B cell (primary cell): ENCODE results near the gene AP2M1. TPM values are rescaled to one million over a fixed set of nuclear protein-coding genes. Genes with fewer than 3 reads are reported as not detected.
A peak's percentile ranks its signal among the peaks of the same experiment; 100 is the strongest.

ENCODE experiments used
- ATAC-seq: fragments of 200-7000 bp; cut with Tn5 transposase; one replicate; pipeline ENCODE4 v1.10.0; 2021; ENCODE audit warnings: low read depth, mild to moderate bottlenecking, moderate number of reproducible peaks, moderate library complexity
- CTCF ChIA-PET: fragments of 350-600 bp; sonication (Branson Sonifier 250); formaldehyde crosslinking; loops from one replicate; lab custom pipeline; 2021; ENCODE audit warnings: antibody characterized with exemption, inconsistent platforms; lab: Charles Lee
- POLR2A ChIA-PET: fragments of 350-600 bp; sonication (Branson Sonifier 250); formaldehyde crosslinking; loops from one replicate; lab custom pipeline; 2021; ENCODE audit warnings: antibody characterized with exemption; lab: Charles Lee
- DNase-seq: peaks from one replicate; pipeline ENCODE4 v3.0.0; 2013
- H2AFZ ChIP-seq: 2 replicates; pipeline ENCODE4 v1.6.1; 2012; ENCODE audit warnings: mild to moderate bottlenecking, low read depth, low read length; ENCODE audit not compliant: insufficient read depth, poor library complexity, severe bottlenecking
- H3K27ac ChIP-seq, 2 donors: 1 replicate in 1 of 2; 2 replicates in 1 of 2; pipeline ENCODE4 v1.5.1; 2012 to 2013; ENCODE audit warnings: low read length in 2 of 2, mild to moderate bottlenecking in 2 of 2, moderate library complexity in 1 of 2
- H3K27me3 ChIP-seq, 4 experiments: fragments of 200-600 bp in 1 of 4; sonication (generic) in 1 of 4; replicated peaks in 1 of 4; 1 replicate in 2 of 4; 2 replicates in 2 of 4; pipeline versions ENCODE4 v1.6.1 to v1.7.0; 2013 to 2016; ENCODE audit warnings: low read length in 3 of 4, mild to moderate bottlenecking in 2 of 4, mixed read lengths in 1 of 4, moderate library complexity in 1 of 4; ENCODE audit not compliant: insufficient read depth in 4 of 4, control insufficient read depth in 3 of 4; ENCODE audit errors: control extremely low read depth in 1 of 4
- H3K36me3 ChIP-seq, 2 experiments: replicated peaks in 1 of 2; 1 replicate in 1 of 2; 2 replicates in 1 of 2; pipeline versions ENCODE4 v1.6.1 to v1.7.1; 2013; ENCODE audit warnings: low read length in 1 of 2; ENCODE audit not compliant: insufficient read depth in 2 of 2, control insufficient read depth in 1 of 2; ENCODE audit errors: control extremely low read depth in 1 of 2, extremely low read depth in 1 of 2
- H3K4me1 ChIP-seq, 2 donors: fragments of 200-600 bp in 1 of 2; sonication (generic) in 1 of 2; 1 replicate in 1 of 2; 2 replicates in 1 of 2; pipeline versions ENCODE4 v1.5.1 to v1.6.1; 2013 to 2017; ENCODE audit warnings: low read length in 2 of 2; ENCODE audit not compliant: control insufficient read depth in 2 of 2, insufficient read depth in 2 of 2
- H3K4me2 ChIP-seq: replicated peaks from 2 replicates; pipeline ENCODE3; 2012; ENCODE audit warnings: mild to moderate bottlenecking, low read depth, low read length; ENCODE audit not compliant: poor library complexity, severe bottlenecking
- H3K4me3 ChIP-seq, 5 experiments: fragments of 200-600 bp in 1 of 5; sonication (generic) in 1 of 5; 1 replicate in 3 of 5; 2 replicates in 2 of 5; pipeline versions ENCODE4 v1.5.1 to v1.7.0; 2011 to 2016; ENCODE audit warnings: low read length in 4 of 5, mild to moderate bottlenecking in 4 of 5, low read depth in 2 of 5, control low read depth in 1 of 5, moderate library complexity in 1 of 5; ENCODE audit not compliant: insufficient read depth in 1 of 5; ENCODE audit errors: control extremely low read depth in 1 of 5, extremely low read depth in 1 of 5
- H3K79me2 ChIP-seq: fragments of 200-600 bp; sonication (generic); one replicate; pipeline ENCODE4 v1.6.0; 2016; ENCODE audit warnings: low read length; ENCODE audit not compliant: control insufficient read depth, insufficient read depth
- H3K9ac ChIP-seq: fragments of 200-600 bp; sonication (generic); 2 replicates; pipeline ENCODE4 v1.6.1; 2017; ENCODE audit warnings: mild to moderate bottlenecking, low read length, moderate library complexity
- H3K9me3 ChIP-seq, 3 donors: one replicate each; pipeline versions ENCODE4 v1.6.1 to v1.7.1; 2013; ENCODE audit warnings: low read length in 2 of 3; ENCODE audit not compliant: control insufficient read depth in 2 of 3, insufficient read depth in 1 of 3; ENCODE audit errors: control extremely low read depth in 1 of 3
- H4K20me1 ChIP-seq: 2 replicates; pipeline ENCODE4 v1.6.0; 2012; ENCODE audit warnings: mild to moderate bottlenecking, low read length; ENCODE audit not compliant: insufficient read depth, control insufficient read depth, poor library complexity, severe bottlenecking
- H3K27ac Mint-ChIP-seq: one replicate; pipeline ENCODE4 v1.8.0; 2021; ENCODE audit warnings: mixed read lengths
- H3K27me3 Mint-ChIP-seq: one replicate; pipeline ENCODE4 v1.8.0; 2021; ENCODE audit warnings: mixed read lengths
- H3K4me1 Mint-ChIP-seq: one replicate; pipeline ENCODE4 v1.8.0; 2021; ENCODE audit warnings: mixed read lengths
- H3K4me3 Mint-ChIP-seq: one replicate; pipeline ENCODE4 v1.8.0; 2021; ENCODE audit warnings: mixed read lengths
- H3K9me3 Mint-ChIP-seq: one replicate; pipeline ENCODE4 v1.8.0; 2022; ENCODE audit warnings: mixed read lengths; ENCODE audit not compliant: insufficient read depth
- CTCF ChIP-seq: fragments of 200-600 bp; IDR thresholded peaks from one replicate; pipeline ENCODE4 v1.8.0; 2022; ENCODE audit warnings: antibody characterized with exemption, mild to moderate bottlenecking
- EZH2 ChIP-seq: IDR thresholded peaks from 2 replicates; pipeline ENCODE4 v1.6.1; 2012; ENCODE audit warnings: borderline replicate concordance, low read depth, mild to moderate bottlenecking, moderate library complexity, low read length; ENCODE audit not compliant: insufficient read depth, poor library complexity, severe bottlenecking
- WGBS: methylation state at CpG from one replicate; pipeline ENCODE4 v1.1.5; 2013; ENCODE audit warnings: missing lambda C conversion rate; ENCODE audit not compliant: insufficient coverage; 5-methylcytosine and 5-hydroxymethylcytosine counted together
- intact Hi-C: fragments of 100-400 bp; cut with micrococcal nuclease; formaldehyde crosslinking; loops from one replicate; pipeline ENCODE4 v1.10.0; 2022
- polyA plus RNA-seq: library from polyadenylated mRNA; depleted of rRNA; stranded (reverse); fragments of >200 nt; gene quantifications from 2 replicates; pipeline ENCODE4 v1.2.3, GENCODE V29; 2012
- total RNA-seq, 2 donors: library from RNA; stranded (reverse); fragments of 120-200 nt in 1 of 2; gene quantifications; 1 replicate in 1 of 2; 2 replicates in 1 of 2; pipeline versions ENCODE4 v1.2.3 to v1.2.4, GENCODE V29; 2013 to 2022

Gene AP2M1
- total and polyA plus RNA-seq, 2 donors (not counting 1 experiment from before 2014, with no cell fraction given), result 171 to 207 TPM

- Mint-ChIP-seq H3K4me3 (no peak overlapping the region), H3K27ac (no peak overlapping the region), H3K27me3 (peaks cover 3% of the 10 kb centered on the region), H3K9me3 (no peaks in the 10 kb centered on the region), H3K4me1 (peaks cover 6% of the 10 kb centered on the region)
- Histone ChIP-seq H3K36me3 (no peaks in the 10 kb centered on the region), H2AFZ (no peak overlapping the region), H3K9ac (no peak overlapping the region), H3K4me3 (no peak overlapping the region), H3K4me2 (no peak overlapping the region), H3K4me1 (peaks cover 5 to 6% of the 10 kb centered on the region in 2 donors), H4K20me1 (no peaks in the 10 kb centered on the region), H3K27ac (no peak overlapping the region), H3K27me3 (no peaks in the 10 kb centered on the region), H3K79me2 (peaks cover 6% of the 10 kb centered on the region), H3K9me3 (no peaks in the 10 kb centered on the region)
- WGBS, result no CpG with 5 or more reads among the region's 2 CpGs
- DNase-seq (no peak), ATAC-seq (no peak)
- POLR2A ChIA-PET, result no interaction called here
- TF ChIP-seq CTCF (peak; percentile 12), EZH2 (no peak)
- intact Hi-C loops, result no loop called here
- CTCF ChIA-PET, result no interaction called here
These were observed 45.6 kb upstream of the AP2M1 start for GRCh38 chr3:184129012-184129411.

- no peaks in the 10 kb centered on the region for H3K9me3 Mint-ChIP-seq
- intact Hi-C loops, result no loop called here
- H3K27ac Mint-ChIP-seq, result no peak overlapping the region
- no CpG with 5 or more reads among the region's 4 CpGs for WGBS
- Histone ChIP-seq H3K36me3 (no peaks in the 10 kb centered on the region), H3K4me1 (peaks cover 15 to 19% of the 10 kb centered on the region in 2 donors), H3K9me3 (no peaks in the 10 kb centered on the region), H3K79me2 (peaks cover 29% of the 10 kb centered on the region), H3K4me3 (no peak overlapping the region), H3K27ac (no peak overlapping the region), H2AFZ (no peak overlapping the region), H3K9ac (no peak overlapping the region), H3K4me2 (no peak overlapping the region), H4K20me1 (no peaks in the 10 kb centered on the region), H3K27me3 (no peaks in the 10 kb centered on the region)
- no peak overlapping the region for H3K4me3 Mint-ChIP-seq
- DNase-seq, result no peak
- POLR2A ChIA-PET, result interaction anchor here (0.6 to 0.7 kb wide), 2 partner anchors 8 to 53 kb away, joined by 3 to 11 read pairs; no protein-coding TSS in a partner anchor
- TF ChIP-seq CTCF, result no peak
- CTCF ChIA-PET, result interaction anchor here (1.2 to 1.6 kb wide), 3 partner anchors 115 to 248 kb away, joined by 3 to 5 read pairs (median 3); partner anchors contain the start of gene PARL
- no peak for ATAC-seq
- H3K27me3 Mint-ChIP-seq, result peaks cover 3% of the 10 kb centered on the region
- peaks cover 36% of the 10 kb centered on the region for H3K4me1 Mint-ChIP-seq
These were observed 41.7 kb upstream of the AP2M1 start for GRCh38 chr3:184132945-184133344.
